Measurements from ENCODE around the gene MAP4K1.
"Not testable (repeated sequence)": the region's sequence is repeated elsewhere in the genome, so short reads cannot be mapped to it uniquely, and the experiment has no call there.

The MAP4K1 gene

DNA sequence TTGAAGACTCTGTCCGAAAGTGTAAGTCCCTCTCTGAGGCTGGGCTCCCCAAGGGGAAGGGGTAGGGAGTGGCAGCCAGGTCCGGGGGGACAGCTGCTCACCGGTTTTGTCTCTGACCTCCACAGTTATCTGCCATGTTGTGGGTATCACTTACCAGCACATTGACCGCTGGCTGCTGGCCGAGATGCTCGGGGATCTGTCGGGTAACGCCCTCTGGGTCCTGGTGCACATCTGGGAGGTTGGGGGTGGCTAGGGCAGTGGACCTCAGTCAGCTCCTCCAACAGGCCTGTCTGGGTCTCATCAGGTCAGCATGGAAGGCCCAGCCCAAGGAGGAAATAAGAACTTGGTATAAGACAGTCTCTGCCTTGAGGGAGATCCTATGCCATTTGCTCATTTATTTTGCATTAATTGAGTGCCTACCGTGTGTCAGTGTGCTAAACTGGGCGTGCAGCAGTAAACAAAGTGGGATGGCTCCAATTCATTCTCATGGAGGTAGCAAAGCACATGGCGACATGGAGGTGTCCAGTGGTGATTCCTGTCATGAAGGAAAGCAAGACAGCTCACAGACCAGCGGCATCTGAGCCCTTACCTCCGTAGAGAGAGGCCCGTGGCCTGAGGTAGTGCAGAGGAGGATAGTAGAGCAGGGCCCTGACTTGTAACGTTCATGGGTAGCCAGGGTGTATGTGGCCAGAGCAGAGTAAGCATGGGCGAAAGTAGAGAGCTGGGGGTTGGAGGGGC, 14.9 kb upstream of the MAP4K1 start:
- TF ChIP-seq, protein P1, sequence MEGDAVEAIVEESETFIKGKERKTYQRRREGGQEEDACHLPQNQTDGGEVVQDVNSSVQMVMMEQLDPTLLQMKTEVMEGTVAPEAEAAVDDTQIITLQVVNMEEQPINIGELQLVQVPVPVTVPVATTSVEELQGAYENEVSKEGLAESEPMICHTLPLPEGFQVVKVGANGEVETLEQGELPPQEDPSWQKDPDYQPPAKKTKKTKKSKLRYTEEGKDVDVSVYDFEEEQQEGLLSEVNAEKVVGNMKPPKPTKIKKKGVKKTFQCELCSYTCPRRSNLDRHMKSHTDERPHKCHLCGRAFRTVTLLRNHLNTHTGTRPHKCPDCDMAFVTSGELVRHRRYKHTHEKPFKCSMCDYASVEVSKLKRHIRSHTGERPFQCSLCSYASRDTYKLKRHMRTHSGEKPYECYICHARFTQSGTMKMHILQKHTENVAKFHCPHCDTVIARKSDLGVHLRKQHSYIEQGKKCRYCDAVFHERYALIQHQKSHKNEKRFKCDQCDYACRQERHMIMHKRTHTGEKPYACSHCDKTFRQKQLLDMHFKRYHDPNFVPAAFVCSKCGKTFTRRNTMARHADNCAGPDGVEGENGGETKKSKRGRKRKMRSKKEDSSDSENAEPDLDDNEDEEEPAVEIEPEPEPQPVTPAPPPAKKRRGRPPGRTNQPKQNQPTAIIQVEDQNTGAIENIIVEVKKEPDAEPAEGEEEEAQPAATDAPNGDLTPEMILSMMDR (conservative IDR thresholded peaks at IDR 0.05; ENCODE audit: low read length): no peak
- no peak for DNase-seq (ENCODE audit: low read depth)
- no peak overlapping the region for H3K4me3 ChIP-seq (ENCODE audit: low read length)

DNA sequence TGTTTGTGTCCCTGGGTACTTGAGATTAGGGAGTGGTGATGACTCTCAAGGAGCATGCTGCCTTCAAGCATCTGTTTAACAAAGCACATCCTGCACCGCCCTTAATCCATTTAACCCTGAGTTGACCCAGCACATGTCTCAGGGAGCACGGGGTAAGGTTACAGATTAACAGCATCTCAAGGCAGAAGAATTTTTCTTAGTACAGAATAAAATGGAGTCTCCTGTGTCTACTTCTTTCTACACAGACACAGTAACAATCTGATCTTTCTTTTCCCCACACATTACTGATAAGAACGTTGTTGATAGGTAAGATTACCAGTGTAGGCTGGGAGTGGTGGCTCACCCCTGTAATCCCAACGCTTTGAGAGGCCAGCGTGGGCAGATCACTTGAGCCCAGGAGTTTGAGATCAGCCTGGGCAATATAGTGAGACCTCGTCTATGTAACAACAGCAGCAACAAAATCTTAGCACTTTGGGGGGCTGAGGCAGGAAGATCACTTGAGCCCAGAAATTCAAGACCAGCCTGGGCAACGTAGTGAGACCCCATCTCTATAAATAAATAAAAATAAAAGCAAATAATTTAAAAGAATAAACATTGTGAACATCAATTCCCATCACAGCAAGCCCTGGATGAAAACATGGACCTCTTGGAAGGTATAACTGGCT, 14.2 kb upstream of the MAP4K1 start:
- DNase-seq (ENCODE audit: low read depth); H3K4me3 ChIP-seq (ENCODE audit: low read length): not testable (repeated sequence)

DNA sequence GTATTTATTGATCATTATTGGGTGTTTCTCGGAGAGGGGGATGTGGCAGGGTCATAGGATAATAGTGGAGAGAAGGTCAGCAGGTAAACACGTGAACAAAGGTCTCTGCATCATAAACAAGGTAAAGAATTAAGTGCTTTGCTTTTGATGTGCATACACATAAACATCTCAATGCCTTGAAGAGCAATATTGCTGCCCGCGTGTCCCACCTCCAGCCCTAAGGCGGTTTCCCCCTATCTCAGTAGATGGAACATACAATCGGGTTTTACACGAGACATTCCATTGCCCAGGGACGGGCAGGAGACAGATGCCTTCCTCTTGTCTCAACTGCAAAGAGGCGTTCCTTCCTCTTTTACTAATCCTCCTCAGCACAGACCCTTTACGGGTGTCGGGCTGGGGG, 13.5 kb upstream of the MAP4K1 start:
- DNase-seq (ENCODE audit: low read depth); H3K4me3 ChIP-seq (ENCODE audit: low read length): not testable (repeated sequence)

DNA sequence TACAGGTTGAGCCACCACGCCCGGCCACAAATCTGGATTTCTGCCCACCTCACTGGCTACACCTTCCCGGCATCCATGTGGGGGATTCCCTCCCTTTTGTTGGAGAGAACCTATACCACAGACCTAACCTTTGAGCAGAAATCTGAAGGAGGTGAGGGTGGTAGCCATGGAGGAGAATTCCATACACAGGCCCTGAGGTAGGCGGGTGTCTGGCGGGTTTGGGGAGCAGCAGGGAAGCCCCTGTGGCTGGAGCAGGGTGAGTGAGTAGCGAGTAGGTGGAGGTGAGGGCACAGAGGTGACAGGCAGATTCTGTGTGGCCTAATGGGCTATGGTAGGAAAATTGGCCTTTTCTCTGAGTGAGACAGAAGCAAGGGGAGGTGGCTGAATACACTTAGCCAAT, 11.8 kb upstream of the MAP4K1 start:
- TF ChIP-seq, protein P1 (conservative IDR thresholded peaks at IDR 0.05; ENCODE audit: low read length): no peak
- no peak overlapping the region for H3K4me3 ChIP-seq (ENCODE audit: low read length)
- no peak for DNase-seq (ENCODE audit: low read depth)

DNA sequence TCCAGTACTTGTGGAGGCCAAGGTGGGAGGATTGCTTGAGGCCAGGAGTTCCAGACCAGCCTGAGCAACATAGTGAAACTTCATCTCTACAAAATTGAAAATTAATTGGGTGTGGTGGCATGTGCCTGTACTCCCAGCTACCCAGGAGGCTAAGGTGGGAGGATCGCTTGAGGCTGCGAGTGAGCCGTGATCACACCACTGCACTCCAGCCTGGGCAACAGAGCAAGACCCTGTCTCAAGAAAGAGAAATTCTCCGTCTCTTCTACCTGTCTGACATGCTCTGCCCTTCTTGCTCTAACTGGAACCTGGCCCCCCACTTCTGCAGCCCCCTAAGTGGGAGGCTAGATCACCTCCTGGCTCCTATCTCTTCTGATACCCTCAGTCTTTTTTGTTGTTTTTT, 8.6 kb upstream of the MAP4K1 start:
- TF ChIP-seq, protein P1 (conservative IDR thresholded peaks at IDR 0.05; ENCODE audit: low read length): no peak
- no peak for DNase-seq (ENCODE audit: low read depth)
- H3K4me3 ChIP-seq (ENCODE audit: low read length): no peak overlapping the region

DNA sequence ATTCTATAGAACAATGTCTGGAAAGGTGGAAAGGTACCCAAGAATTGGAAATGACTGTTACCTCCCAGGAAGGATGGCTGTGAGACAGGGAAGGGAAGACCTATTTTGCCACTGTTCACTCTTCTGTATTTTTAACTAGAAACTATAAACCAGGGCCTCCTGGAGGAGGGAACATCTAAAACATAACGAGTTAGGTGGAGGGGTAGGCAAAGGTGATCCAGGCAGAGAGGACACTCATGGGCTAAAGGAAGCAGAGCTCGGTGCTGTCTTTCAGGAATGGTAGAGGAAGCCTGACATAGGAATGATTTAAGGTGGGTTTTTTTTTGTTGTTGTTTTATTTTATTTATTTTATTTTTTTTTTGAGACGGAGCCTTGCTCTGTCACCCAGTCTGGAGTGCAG, 7.1 kb upstream of the MAP4K1 start:
- no peak overlapping the region for H3K4me3 ChIP-seq (ENCODE audit: low read length)
- TF ChIP-seq, protein P1 (conservative IDR thresholded peaks at IDR 0.05; ENCODE audit: low read length): no peak
- no peak for DNase-seq (ENCODE audit: low read depth)

DNA sequence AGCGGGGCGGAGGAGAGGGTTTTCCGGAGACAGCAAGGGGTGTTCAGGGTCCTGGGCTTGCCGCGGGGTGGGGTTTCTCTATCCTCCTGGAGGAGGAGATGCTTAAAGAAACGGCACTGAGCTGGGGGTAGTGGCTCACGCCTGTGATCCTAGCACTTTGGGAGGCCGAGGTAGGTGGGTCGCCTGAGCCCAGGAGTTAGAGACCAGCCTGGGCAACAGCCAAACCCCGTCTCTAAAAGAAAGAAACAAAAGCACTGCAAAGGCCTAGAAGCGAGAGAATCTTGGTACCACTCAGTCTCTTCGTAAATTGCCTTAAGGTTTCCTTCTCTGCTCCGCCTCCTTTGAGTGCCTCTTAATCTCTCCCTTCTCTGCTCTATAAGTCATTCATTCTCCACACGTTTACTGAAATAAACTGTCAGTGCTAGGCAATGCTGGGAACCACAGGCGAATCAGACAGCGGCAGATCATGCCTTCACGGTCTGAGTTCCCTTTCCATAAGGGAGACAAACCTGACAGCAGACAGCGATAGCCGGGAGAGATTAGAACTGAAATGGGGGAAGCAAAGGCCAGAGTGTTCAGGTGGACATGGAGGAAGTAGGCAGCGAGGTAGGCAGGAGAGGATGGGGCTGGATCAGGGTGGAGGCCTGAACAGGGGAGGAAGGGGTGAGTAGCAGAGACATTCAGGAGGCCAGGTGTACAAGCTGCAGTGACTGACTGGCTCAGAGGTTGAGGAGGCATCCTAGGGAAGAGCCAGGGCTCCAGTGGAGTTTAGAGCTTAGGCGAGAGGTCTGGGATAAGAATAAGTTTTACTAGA, 1.8 kb upstream of the MAP4K1 start:
- no peak for DNase-seq (ENCODE audit: low read depth)
- H3K4me3 ChIP-seq (ENCODE audit: low read length): peak overlapping the region; percentile 100
- TF ChIP-seq, protein P1 (conservative IDR thresholded peaks at IDR 0.05; ENCODE audit: low read length): no peak

All from AG10803 (cell line).